Vagina (tissue), 2 donors: ENCODE results near the gene CHRD.

Source experiments
- POLR2AphosphoS5 ChIP-seq, 2 donors: sonication (generic); formaldehyde crosslinking; IDR thresholded peaks; one replicate each; pipeline ENCODE4 v1.9.0; 2017; ENCODE audit warnings: antibody characterized with exemption in 2 of 2, mild to moderate bottlenecking in 2 of 2, low read depth in 1 of 2; ENCODE audit not compliant: insufficient read depth in 1 of 2
- TF ChIP-seq, protein P1 (sequence below), 3 experiments: fragments of 450-650 bp in 2 of 3; fragments of 200-600 bp in 1 of 3; sonication (generic) in 1 of 3; IDR thresholded peaks; one replicate each; pipeline ENCODE4 v1.5.1; 2017 to 2019; ENCODE audit warnings: antibody characterized with exemption in 3 of 3, mild to moderate bottlenecking in 2 of 3, moderate library complexity in 2 of 3

DNA sequence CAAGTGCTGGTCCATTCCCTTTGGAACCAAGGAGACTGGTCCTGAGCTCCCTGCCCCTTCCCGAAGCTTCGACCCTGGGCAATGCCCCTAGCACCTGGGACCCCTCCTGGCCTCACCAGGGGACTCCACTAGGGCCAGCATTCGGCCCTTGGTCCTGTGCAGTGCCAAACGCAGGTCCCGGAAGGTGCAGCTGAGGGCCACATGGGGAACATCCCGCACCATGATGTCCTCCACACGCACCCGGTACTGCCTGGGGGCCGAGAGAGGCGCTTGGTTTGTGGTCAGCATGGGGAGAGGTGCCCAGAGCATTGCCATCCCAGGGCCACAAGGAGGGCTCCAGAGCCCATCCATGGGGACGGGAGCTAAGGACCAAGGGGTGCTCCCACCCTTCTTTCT lies 26.3 kb upstream of the CHRD start:
- TF ChIP-seq, protein P1, sequence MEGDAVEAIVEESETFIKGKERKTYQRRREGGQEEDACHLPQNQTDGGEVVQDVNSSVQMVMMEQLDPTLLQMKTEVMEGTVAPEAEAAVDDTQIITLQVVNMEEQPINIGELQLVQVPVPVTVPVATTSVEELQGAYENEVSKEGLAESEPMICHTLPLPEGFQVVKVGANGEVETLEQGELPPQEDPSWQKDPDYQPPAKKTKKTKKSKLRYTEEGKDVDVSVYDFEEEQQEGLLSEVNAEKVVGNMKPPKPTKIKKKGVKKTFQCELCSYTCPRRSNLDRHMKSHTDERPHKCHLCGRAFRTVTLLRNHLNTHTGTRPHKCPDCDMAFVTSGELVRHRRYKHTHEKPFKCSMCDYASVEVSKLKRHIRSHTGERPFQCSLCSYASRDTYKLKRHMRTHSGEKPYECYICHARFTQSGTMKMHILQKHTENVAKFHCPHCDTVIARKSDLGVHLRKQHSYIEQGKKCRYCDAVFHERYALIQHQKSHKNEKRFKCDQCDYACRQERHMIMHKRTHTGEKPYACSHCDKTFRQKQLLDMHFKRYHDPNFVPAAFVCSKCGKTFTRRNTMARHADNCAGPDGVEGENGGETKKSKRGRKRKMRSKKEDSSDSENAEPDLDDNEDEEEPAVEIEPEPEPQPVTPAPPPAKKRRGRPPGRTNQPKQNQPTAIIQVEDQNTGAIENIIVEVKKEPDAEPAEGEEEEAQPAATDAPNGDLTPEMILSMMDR (IDR thresholded peaks at IDR 0.05) = no peak
- TF ChIP-seq POLR2AphosphoS5 (IDR thresholded peaks at IDR 0.05; ENCODE audit: insufficient read depth in 1 of 2, low read depth in 1 of 2) = no peak
